C4-2B (cell line): ENCODE data around the gene KCNIP4.

Source experiments
- H3K27ac ChIP-seq: fragments of 450-650 bp; 2 replicates; pipeline ENCODE4 v1.5.1; 2017
- CTCF ChIP-seq: fragments of 450-650 bp; conservative IDR thresholded peaks from 2 replicates; pipeline ENCODE4 v1.5.1; 2017; ENCODE audit warnings: mild to moderate bottlenecking
- ZFX ChIP-seq: fragments of 450-650 bp; IDR thresholded peaks from 2 replicates; pipeline ENCODE4 v1.6.1; 2017

Gene KCNIP4

GRCh38 chr4:21555083-21555482 is 393.5 kb downstream of the KCNIP4 start:
- H3K27ac ChIP-seq = no peak overlapping the region
- no peak for TF ChIP-seq ZFX
- TF ChIP-seq CTCF = no peak

- TF ChIP-seq ZFX (no peak), CTCF (no peak)
- no peak overlapping the region for H3K27ac ChIP-seq
These were observed 394.1 kb downstream of the KCNIP4 start for GRCh38 chr4:21554500-21554899.

- TF ChIP-seq ZFX (no peak), CTCF (no peak)
- H3K27ac ChIP-seq = no peak overlapping the region
These were observed 394.5 kb downstream of the KCNIP4 start for GRCh38 chr4:21554066-21554465.

DNA sequence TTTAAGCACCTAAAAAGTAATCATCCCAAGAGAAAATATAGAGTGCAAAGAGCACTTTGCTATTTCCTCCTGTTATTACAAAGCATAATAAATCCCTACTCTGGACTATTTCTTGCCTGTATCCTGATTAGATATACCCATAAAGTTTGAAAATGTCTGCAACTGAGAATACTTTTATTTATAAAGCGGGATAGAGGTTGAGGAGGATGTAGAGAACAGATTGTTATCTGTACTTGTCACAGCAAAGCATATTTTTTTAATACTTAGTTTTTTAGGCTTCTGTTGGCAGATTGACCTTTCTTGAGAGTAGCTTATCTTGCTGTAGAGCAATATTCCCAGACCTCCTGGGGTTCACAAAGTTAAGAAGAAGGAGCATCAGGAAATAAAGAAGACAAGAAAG is 396.1 kb downstream of the KCNIP4 start:
- H3K27ac ChIP-seq = no peak overlapping the region
- TF ChIP-seq ZFX (no peak), CTCF (no peak)

GRCh38 chr4:21544955-21545354 is 403.6 kb downstream of the KCNIP4 start:
- TF ChIP-seq ZFX = no peak
- TF ChIP-seq CTCF = no peak
- H3K27ac ChIP-seq = no peak overlapping the region

GRCh38 chr4:21544415-21544814 is 404.2 kb downstream of the KCNIP4 start:
- H3K27ac ChIP-seq = no peak overlapping the region
- no peak for TF ChIP-seq CTCF
- no peak for TF ChIP-seq ZFX

- no peak for TF ChIP-seq ZFX
- no peak for TF ChIP-seq CTCF
- no peak overlapping the region for H3K27ac ChIP-seq
These were observed 405.1 kb downstream of the KCNIP4 start for GRCh38 chr4:21543514-21543913.
